HG02642 (cell line): Measurements from ENCODE around the gene DPP4.

Experiments used
- ATAC-seq: cut with Tn5 transposase; IDR thresholded peaks from one replicate; pipeline ENCODE4 v1.9.1; 2021; ENCODE audit warnings: mild to moderate bottlenecking; ENCODE audit not compliant: unreplicated experiment, poor library complexity

DPP4 gene

GRCh38 chr2:162073888-162074631 lies at the start of gene DPP4:
Gene DPP4 (minus strand): TSS chr2:162074215. CDS start chr2:162073981, 234 bp downstream.
- ATAC-seq: peak; percentile 95

GRCh38 chr2:162118166-162119031 lies 44.4 kb upstream of the DPP4 start:
- no peak for ATAC-seq

- ATAC-seq: no peak
Measured at GRCh38 chr2:162116352-162116751, 42.3 kb upstream of the DPP4 start.

GRCh38 chr2:162115076-162115475 lies 41.1 kb upstream of the DPP4 start:
- ATAC-seq: no peak

- ATAC-seq: no peak
Measured at GRCh38 chr2:162114271-162114670, 40.3 kb upstream of the DPP4 start.

GRCh38 chr2:162113776-162114168 lies 39.8 kb upstream of the DPP4 start:
- no peak for ATAC-seq

- ATAC-seq: no peak
Measured at GRCh38 chr2:162113088-162113775, 39.2 kb upstream of the DPP4 start.

GRCh38 chr2:162111958-162112850 lies 38.2 kb upstream of the DPP4 start:
- ATAC-seq: no peak

- no peak for ATAC-seq
Measured at GRCh38 chr2:162107361-162107901, 33.4 kb upstream of the DPP4 start.

GRCh38 chr2:162106746-162107145 lies 32.7 kb upstream of the DPP4 start:
- no peak for ATAC-seq

- no peak for ATAC-seq
Measured at GRCh38 chr2:162106146-162106551, 32.1 kb upstream of the DPP4 start.

- no peak for ATAC-seq
Measured at GRCh38 chr2:162103443-162104009, 29.5 kb upstream of the DPP4 start.

- no peak for ATAC-seq
Measured at GRCh38 chr2:162100579-162100978, 26.6 kb upstream of the DPP4 start.

- ATAC-seq: no peak
Measured at GRCh38 chr2:162099836-162100235, 25.8 kb upstream of the DPP4 start.

GRCh38 chr2:162092658-162093556 lies 18.9 kb upstream of the DPP4 start:
- no peak for ATAC-seq

- no peak for ATAC-seq
Measured at GRCh38 chr2:162092008-162092390, 18.0 kb upstream of the DPP4 start.

GRCh38 chr2:162091325-162092007 lies 17.5 kb upstream of the DPP4 start:
- ATAC-seq: no peak

GRCh38 chr2:162090109-162090508 lies 16.1 kb upstream of the DPP4 start:
- no peak for ATAC-seq
